SU-DHL-6 (cell line): ENCODE results near the gene NCBP1.

Source experiments
- H2AFZ ChIP-seq: fragments of 200-600 bp; sonication (generic); 2 replicates; pipeline ENCODE4 v1.6.1; 2014; ENCODE audit warnings: low read depth, mild to moderate bottlenecking, moderate library complexity, mixed read lengths, antibody characterized with exemption, low read length; ENCODE audit not compliant: severe bottlenecking
- H3F3A ChIP-seq: fragments of 200-600 bp; shearing (Covaris generic); 2 replicates; pipeline ENCODE4 v1.6.0; 2016; ENCODE audit warnings: antibody characterized with exemption, mild to moderate bottlenecking; ENCODE audit not compliant: insufficient read depth
- H3K27ac ChIP-seq: fragments of 200-600 bp; sonication (generic); 2 replicates; pipeline ENCODE4 v1.5.1; 2016; ENCODE audit warnings: low read depth, mild to moderate bottlenecking, low read length, moderate library complexity, mixed read lengths
- H3K27me3 ChIP-seq: fragments of 200-600 bp; sonication (generic), shearing (Covaris generic); 2 replicates; pipeline ENCODE4 v1.6.0; 2014; ENCODE audit warnings: mild to moderate bottlenecking, low read length
- H3K36me3 ChIP-seq: fragments of 200-600 bp; sonication (generic); 2 replicates; pipeline ENCODE4 v1.6.1; 2014; ENCODE audit warnings: mild to moderate bottlenecking, low read length, mixed read lengths
- H3K4me2 ChIP-seq: fragments of 300-600, 200-600 bp; shearing (Covaris generic), sonication (generic); 2 replicates; pipeline ENCODE4 v1.6.0; 2014; ENCODE audit warnings: low read length, low read depth, mild to moderate bottlenecking; ENCODE audit not compliant: poor library complexity, severe bottlenecking
- H3K4me3 ChIP-seq: fragments of 200-600 bp; sonication (generic); 2 replicates; pipeline ENCODE4 v1.5.1; 2014; ENCODE audit warnings: antibody characterized with exemption, low read length, mild to moderate bottlenecking, mixed read lengths; ENCODE audit not compliant: insufficient read depth, poor library complexity, severe bottlenecking
- H3K79me2 ChIP-seq: fragments of 200-600 bp; sonication (generic); 2 replicates; pipeline ENCODE4 v1.6.1; 2014; ENCODE audit warnings: mild to moderate bottlenecking, low read length, moderate library complexity; ENCODE audit not compliant: insufficient read depth
- H3K9ac ChIP-seq: fragments of 200-600 bp; sonication (generic); 2 replicates; pipeline ENCODE4 v1.7.0; 2014; ENCODE audit warnings: mild to moderate bottlenecking, low read length
- H3K9me2 ChIP-seq: fragments of 200-600 bp; sonication (generic); replicated peaks from 2 replicates; pipeline ENCODE4 v1.6.1; 2014; ENCODE audit warnings: low read length; ENCODE audit not compliant: insufficient read depth
- H3K9me3 ChIP-seq: fragments of 200-600 bp; sonication (generic); 2 replicates; pipeline ENCODE4 v1.6.1; 2014; ENCODE audit warnings: low read length, mixed read lengths; ENCODE audit not compliant: insufficient read depth
- H4K20me1 ChIP-seq: fragments of 200-600 bp; sonication (generic); 2 replicates; pipeline ENCODE4 v1.6.1; 2014; ENCODE audit warnings: low read depth, mild to moderate bottlenecking, antibody characterized with exemption, low read length, moderate library complexity, mixed read lengths
- CTCF ChIP-seq: fragments of 200-600 bp; sonication (generic); IDR thresholded peaks from one replicate; pipeline ENCODE4 v1.5.1; 2017; ENCODE audit warnings: antibody characterized with exemption, mild to moderate bottlenecking, low read length, moderate library complexity; ENCODE audit not compliant: insufficient read depth, poor library complexity, severe bottlenecking
- EZH2phosphoT487 ChIP-seq: fragments of 200-600 bp; sonication (generic), shearing (Covaris generic); conservative IDR thresholded peaks from 2 replicates; pipeline ENCODE4 v1.6.1; 2018; ENCODE audit warnings: mild to moderate bottlenecking, antibody characterized with exemption, low read length, moderate library complexity, mixed read lengths

NCBP1 gene

GRCh38 chr9:97722331-97722730 lies 88.7 kb downstream of the NCBP1 start:
- H3K4me2 ChIP-seq = no peak overlapping the region
- H3K27ac ChIP-seq = no peak overlapping the region
- no peaks in the 10 kb centered on the region for H3F3A ChIP-seq
- no peaks in the 10 kb centered on the region for H3K79me2 ChIP-seq
- H3K36me3 ChIP-seq = no peaks in the 10 kb centered on the region
- no peak overlapping the region for H2AFZ ChIP-seq
- no peak overlapping the region for H3K4me3 ChIP-seq
- H3K27me3 ChIP-seq = no peaks in the 10 kb centered on the region
- H3K9ac ChIP-seq = no peak overlapping the region
- H4K20me1 ChIP-seq = no peaks in the 10 kb centered on the region
- no peak for TF ChIP-seq CTCF
- TF ChIP-seq EZH2phosphoT487 = no peak
- H3K9me3 ChIP-seq = no peaks in the 10 kb centered on the region
- H3K9me2 ChIP-seq = no peaks in the 10 kb centered on the region
